Cortex of kidney (tissue), 1 donor: ENCODE results near the gene FOSL2.

Experiments used
- DNase-seq: peaks from one replicate; lab custom pipeline; 2025; lab: John Stamatoyannopoulos, UW

The FOSL2 gene

DNA sequence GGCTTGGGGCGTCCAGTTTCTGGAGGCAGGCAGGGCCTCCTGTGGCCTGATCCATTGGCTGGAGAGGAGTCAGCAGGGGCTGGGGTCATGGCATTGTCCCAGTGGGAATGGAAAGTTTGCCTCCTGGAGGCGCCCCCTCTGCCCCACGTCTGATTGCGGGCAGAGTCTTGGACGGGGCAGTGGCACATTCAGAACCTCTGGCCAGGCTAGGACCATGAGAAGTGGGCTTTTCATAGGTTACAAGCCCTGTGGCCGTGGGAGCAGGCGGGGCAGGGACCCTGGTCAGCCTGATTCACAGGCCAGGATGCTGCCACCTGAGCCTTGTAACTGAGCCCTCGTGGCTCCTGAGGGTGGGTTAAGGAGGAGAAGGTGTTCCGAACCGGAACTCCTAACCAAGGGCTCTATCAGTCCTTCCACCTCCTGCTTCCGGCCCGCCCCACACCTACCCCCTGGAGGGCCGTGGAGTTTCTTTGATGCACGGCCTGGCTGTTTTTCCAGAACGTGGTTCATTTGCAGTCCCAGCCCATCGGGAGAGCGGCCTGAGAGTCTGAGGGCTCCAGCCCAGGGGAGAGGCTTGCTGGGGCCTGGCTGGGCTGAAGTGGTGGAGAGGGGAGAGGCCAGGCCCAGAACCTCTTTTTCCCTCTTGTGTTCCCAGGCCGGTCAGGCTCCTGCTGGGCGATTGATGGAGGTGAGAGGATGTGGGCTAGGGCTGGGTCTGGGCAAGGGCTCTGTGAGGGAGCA, 59.3 kb downstream of the FOSL2 start:
- no peak for DNase-seq

DNA sequence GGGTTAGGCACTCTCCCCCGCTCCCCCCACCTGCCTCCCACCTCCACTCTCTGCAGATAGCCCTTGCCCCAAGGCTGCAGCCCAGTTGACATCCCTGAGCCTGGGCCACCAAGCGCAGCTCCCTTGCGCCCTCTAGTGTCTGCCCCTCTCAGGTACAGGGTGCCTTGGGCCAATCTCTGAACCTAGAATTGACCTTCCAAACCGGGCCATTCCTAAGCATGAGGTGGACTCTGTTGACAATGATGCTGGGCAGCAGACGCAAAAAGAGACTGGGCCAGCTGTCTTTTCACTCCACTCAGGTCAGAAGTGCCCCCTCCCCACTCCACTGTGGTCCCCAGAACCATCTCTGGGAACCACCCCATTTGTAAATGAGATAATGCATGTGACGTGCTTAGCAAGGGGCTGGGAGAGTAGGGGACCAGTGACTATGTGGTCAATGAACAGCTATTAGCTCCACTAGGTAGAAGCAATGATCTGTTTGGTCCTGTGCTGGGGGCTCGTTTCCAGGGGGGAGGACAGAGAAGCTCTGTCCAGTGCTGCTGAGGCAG, 60.0 kb downstream of the FOSL2 start:
- no peak for DNase-seq

DNA sequence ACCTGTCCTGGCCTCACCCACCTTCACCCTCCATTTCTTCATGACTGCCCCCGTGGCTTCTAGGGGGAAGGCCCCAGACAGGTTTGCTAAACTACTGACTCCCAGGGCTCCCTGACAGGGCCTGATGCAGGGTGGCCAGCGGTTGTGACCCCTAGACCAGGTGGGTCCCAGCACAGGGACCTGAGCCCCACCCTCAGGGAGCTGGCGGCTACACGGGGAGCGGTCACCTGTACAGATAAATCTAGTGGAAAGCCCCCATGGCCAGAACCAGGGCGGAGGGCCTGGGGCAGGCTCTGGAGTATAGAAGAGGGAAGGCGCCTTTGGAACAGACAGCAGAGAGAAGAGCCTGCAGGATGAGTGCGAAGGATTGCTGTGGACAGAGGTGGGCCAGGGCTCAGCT, 60.7 kb downstream of the FOSL2 start:
- DNase-seq, result no peak

DNA sequence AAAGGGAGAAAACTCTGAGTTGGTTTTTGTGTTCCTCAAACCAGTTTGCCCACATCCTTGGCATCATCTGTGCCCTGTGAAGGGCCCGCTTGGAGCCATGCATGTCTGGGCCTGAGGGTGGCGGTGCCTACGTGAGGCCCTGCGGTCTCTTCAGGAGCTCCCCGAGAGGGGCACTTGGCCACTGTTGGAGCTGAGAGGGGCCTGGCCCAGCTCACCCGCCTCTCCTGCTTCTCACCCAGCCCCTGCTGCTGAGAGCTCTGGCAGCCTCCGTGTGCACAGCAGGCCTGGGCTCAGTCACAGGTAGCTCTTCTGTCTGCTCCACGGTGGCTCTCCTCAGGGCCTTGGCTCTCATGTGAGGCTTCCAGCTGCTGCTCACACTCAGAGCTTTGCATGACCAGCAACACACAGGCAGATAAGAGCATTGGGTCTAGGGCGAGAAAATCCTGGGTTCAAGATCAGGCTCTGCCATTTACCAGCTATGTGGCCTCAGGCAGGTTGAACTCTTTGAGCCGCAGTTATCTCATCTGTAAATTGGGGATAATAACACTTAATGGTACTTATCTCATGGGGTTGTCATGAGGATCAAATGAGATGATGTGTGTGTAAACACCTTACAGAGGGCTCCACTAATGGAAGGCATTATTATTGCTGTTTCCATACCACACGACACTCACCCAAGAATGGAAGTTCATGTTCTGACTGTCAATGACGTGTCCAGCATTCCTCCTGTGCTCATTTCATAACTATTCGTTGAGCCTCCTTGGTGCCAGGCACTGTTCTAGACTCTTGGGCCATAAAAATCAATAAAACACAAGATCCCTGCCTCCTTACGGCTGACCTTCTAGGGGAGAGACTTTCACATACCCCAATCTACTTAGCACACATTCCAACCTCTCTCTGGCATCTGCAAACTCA, 61.6 kb downstream of the FOSL2 start:
- no peak for DNase-seq

DNA sequence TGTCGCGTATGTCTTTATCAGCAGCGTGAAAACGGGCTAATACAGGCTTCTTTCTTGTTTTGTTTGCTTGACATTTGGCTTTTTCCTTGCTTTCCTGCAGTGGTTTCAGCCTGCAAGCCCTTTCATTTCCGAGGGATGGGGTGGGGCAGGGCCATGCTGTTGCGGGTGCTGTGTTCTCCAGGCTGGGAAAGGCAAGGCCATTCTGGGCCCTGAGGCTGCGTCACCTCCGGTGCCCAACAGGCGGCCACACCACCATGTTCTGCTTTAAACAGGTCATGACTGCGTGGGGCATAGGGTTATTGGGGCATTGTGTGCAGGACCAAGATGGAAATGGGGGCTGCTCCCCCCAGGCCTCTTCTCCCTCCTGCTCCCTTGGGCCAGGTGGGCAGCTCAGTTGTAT, 64.6 kb downstream of the FOSL2 start:
- DNase-seq, result no peak

DNA sequence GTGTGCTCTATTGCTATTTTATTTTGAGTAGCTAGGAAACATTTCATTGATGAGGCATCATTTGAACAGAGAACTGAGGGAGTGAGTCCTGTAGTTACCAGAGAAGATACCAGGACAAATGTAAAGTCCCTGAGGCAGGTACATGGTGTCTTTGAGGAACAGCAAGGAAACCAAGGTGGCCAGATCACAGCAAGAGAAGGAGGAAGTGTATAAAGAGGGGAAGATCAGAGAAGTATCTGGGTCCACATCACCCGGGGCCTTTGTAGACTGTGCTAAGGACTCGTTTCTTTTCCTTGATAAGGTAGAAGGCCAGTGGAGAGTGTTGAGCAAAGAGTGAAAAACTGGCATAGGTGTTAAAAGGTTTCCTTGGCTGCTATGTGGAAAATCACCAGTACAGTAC, 68.4 kb downstream of the FOSL2 start:
- DNase-seq, result no peak

GRCh38 chr2:28462122-28462521, 69.5 kb downstream of the FOSL2 start:
- no peak for DNase-seq

- no peak for DNase-seq
These were observed 70.7 kb downstream of the FOSL2 start for GRCh38 chr2:28463211-28463816.

- DNase-seq, result no peak
These were observed 71.2 kb downstream of the FOSL2 start for GRCh38 chr2:28463893-28464292.

DNA sequence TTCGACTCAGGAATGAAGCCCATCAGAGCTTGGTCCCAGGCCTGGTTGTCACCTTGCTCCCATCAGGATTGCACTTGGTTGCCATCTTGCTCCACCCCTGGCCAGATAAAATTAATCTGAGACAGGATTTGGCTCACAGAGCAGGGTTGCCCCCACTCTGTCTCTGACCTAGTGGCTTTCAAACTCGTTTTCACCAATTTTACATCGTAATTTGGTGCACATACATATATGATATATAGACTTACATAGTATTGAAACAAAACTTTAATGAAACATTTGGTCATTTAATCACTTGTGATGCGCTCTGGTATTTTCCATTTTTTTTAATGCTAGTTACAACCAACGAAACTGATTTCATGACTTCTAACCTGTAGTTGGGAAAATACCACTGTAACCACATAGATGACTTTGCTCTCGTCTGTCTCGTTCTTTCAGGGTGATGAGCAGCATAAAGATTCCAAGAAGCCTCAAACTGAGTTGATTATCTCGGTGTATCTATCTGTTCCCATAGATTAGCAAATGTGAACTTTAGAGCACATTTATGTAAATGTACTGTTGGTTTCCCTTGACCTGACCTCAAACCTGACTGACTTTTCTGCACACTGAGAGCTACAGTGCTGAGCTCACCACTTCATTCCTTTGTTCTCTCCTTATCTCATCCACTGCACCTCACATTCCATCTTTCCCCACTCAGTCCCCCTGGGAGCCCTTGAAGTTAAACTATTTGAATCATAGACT, 72.7 kb downstream of the FOSL2 start:
- no peak for DNase-seq
